HG03103 (cell line): ENCODE results near the gene ADRA2B.

ENCODE experiments used
- ATAC-seq: cut with Tn5 transposase; IDR thresholded peaks from one replicate; pipeline ENCODE4 v1.9.1; 2021; ENCODE audit warnings: low read depth; ENCODE audit not compliant: unreplicated experiment

The ADRA2B gene

GRCh38 chr2:96119389-96119751 is 3.0 kb upstream of the ADRA2B start:
- no peak for ATAC-seq

DNA sequence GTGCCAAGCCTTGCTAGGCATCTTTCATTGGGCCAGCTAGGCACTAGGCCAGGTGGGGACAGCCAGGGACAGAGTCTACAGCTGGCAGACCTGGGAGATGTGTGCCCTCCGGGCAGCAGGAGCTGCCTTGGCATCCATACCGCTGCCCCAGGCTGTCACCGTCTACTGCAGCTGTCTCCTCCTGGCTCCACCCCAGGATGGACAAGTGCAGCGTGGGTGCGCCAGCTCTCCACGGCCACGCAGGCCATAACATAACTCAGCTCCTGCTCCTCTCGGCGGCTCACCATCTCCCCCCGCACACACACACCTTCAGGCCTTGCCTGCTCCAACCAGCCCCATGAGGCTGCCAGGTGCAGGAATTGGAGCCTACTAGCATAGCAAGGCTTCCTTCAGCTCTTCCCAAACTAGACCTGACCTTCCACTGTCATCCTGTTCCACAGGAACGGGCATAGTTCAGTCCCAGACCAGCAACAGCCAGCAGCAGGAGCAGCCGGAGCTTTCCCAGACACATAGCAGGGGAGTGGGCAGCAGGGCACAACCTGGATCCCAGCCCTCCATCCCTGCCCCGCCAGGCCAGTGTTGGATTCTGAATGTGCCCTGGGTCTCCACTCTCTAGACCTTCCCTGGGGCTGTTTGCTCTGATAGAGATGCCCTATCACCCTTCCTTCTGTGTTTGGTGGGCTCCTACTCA is 2.5 kb upstream of the ADRA2B start:
- no peak for ATAC-seq

DNA sequence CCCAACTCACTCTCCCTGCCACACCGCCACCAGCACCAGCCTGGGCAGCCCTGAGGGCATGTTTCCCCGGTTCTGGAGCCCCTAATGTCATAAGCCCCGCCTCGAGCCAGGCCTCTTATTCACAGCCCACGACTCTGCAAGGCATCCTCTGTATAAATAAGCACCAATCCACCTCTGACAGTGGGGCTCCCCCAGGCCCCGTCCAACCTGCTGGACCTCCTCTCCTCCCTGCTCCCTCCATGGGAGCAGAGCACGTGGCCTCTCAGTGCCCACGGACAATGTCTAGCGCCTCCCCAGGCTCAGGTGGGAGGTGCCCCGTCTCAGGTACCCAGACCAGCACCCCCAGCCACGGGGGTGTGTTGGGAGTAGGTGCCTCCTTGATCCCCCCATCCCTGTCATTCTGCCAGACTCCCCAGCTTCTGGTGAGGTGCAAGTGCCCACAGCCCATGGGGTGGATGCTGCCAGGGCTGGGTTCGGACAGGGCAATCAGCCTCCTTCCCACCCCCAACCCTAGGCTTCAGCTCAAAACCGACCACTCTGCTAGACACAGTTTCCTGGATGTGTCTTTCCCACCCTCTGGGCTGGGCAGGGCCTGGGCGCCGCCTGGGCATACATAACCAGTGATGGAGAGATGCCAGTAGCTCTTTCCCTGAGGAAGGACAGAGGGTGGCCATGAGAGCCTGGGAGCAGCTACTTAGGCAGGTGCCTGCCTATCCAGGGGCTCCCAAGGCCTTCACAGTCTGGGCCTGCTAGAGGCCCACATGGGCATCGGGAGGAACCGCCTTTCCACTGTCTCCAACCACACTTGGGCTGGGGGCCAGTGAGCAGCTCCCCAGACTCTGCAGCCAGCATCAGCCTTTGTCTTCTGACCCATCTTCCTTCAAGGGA is 1.6 kb upstream of the ADRA2B start:
- no peak for ATAC-seq

DNA sequence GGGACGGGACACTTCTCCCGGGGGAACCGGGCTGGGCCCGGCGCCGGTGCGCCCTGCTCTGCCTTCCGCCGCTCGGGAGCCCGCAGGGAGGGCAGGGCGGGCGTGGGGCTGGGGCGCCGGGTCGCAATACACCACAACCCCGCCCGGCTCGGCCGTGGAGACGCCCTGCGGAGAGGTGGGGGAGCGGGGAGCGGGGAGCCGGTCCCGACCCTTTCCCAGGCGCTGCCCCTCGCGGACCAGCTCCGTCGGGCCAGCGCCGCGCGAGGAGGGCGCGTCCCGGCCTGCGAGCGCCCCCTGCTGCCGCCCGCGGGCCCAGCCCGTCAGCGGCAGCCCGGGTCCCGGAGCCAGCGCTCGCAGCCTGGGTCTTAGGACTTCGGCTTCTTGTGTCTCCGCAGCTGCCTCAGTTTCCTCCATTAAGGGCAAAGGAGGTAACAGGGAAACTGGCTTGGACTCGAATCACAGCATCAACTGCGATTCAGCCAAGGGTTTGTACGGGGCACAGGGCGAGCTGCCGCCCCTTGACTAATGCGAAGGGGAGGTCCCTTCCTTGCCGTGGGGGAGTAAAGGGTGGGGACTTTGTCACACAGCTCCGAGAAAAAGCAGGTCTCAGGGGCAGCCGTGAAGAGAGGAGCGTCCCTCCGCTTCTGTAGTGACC is 635 bp upstream of the ADRA2B start:
- ATAC-seq: peak; percentile 47

GRCh38 chr2:96115631-96116423 is 544 bp downstream of the ADRA2B start:
- ATAC-seq: no peak

DNA sequence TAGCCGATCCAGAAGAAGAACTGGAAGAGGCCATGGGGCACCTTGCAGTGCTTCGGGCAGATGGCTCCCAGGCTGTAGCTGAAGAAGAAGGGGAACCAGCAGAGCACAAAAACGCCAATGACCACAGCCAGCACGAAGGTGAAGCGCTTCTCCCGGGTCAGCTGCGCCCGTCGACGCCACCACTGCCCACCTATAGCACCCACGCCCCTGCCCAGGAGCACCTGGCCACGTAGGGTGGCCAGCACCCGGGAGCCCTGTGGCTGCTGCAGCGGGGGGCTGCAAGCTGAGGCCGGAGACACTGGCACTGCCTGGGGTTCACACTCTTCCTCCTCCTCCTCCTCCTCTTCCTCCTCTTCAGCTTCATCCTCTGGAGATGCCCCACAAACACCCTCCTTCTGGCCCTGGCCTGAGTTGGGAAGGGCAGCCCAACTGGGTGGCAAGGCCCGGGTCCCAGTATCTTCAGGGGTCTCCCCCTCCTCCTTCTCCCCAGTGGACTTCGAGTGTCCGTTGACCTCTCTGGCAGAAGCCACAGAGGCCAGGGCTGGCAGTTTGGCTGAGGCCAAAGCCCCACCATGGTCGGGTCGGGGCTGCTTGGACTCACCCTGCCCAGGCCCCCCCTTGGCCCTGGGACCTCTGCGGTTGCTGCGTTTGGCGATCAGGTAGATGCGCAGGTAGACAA is 1.3 kb downstream of the ADRA2B start:
- ATAC-seq: no peak

DNA sequence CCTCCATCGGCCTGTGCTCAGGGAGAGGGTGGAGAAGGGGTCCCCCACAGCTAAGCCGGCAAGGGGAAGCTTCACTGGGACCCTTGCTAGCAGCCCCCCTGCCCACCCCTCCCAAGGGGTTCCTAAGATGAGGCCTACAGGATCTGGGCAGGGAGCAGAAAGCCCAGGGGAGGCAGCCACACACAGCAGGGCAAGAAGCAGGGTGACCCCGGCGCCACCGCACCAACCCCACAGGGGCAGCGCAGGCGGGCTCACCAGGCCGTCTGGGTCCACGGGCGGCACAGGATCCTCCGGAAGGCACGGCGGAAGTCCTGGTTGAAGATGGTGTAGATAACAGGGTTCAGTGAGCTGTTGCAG is 1.8 kb downstream of the ADRA2B start:
- no peak for ATAC-seq

DNA sequence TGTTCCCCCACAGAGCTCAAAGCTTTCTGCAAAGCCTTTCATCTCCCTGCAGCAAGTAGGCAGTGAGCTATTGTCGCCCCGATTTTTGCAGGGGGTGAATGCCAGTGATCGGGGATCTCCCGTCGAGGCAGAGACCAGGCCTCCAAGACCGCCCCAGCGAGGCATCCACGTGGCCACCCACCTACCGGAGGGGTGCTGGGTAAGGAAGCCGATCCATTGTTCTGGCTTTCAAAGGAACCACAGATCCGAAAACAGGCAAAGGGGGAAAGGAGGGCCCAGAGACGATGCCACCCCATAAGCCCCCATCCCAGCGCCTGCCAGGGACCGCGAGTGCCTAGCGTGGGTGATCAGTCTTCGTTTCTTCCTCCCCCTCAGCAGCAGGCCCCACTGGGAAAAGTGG is 2.4 kb downstream of the ADRA2B start:
- no peak for ATAC-seq

- no peak for ATAC-seq
These were observed 3.0 kb downstream of the ADRA2B start for GRCh38 chr2:96113367-96113677.

- no peak for ATAC-seq
These were observed 3.6 kb downstream of the ADRA2B start for GRCh38 chr2:96112501-96113366.

- no peak for ATAC-seq
These were observed 4.4 kb downstream of the ADRA2B start for GRCh38 chr2:96111823-96112500.

DNA sequence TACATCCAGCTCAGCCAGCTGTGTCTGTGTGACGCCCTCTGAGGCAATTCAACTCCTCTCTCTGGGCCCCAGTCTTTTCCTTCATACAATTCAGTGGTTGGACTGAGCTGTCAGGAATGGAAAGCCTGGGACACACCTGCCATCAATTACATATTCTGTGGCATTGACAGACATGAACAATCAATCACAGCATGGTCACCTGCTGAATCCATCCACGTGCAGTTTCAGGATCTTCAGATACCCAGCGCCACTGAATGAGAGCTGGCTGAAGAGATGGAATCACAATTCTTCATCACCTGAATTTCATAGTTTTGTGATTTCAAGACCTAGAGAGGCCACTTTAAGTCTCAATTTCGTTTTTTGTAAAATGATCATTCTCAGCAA is 5.1 kb downstream of the ADRA2B start:
- ATAC-seq: no peak

GRCh38 chr2:96110621-96111256 is 5.6 kb downstream of the ADRA2B start:
- no peak for ATAC-seq

DNA sequence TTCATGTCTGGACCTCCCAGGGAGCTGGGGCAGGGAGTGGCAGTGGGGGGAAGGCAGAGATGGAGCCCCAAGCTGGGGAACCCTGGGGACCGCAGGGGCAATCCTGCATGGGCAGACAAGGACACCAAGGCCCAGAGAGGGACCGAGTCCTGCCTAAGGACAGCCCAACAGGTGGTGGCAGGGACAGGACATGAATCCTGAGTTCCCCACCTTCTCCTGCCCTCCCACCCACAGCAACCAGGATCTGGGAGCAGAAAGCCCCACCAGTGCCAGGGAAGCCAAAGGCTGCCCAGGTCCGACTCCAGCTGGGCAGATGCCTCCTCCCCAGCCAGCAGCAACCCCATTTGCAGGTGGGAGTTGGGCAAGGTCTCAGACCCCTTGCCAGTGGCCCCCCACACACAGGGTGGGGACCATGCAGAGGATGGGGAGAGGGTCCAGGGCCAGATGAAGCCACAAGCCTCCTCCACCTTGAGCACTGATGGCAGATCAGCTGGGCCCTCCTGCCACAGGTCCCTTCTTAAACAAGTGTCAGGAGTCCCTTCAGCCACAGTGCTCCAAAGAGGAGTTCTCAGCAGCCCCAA is 6.3 kb downstream of the ADRA2B start:
- ATAC-seq: no peak

DNA sequence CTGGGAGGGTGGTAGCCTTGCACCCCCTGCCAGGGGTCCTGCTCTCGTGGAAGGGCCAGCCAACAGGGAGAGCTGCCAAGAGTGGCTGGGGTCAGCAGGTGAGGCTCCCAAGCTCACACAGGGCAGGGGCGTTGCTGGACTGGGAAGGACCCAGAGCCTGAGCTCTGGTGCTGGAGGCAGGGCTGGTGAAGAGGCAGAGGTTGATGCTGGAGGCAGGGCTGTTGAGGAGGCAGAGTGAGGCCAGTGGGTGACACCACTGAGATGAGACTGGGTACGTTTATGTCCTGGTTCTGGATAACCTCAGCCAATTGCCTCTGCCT is 7.0 kb downstream of the ADRA2B start:
- ATAC-seq: no peak

- no peak for ATAC-seq
These were observed 7.6 kb downstream of the ADRA2B start for GRCh38 chr2:96108541-96109360.

DNA sequence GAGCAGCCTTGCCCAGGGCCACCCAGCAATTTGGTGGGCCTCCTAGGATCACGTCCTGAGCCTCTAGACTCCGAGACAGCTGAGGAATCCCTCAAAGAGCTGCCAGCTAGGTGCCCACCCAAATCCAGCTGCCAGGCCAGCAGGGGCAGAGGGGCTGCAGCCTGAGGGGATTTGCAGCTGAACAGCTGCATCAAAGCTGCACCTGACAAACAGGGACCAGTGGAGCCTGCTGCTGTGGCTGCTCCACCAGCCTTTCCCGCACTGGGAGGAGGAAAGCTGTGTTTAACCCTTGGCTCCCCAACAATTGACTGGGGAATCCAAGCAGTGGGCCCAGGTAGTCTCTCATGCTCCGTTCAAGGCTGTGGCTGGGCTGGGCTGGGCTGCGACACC is 8.2 kb downstream of the ADRA2B start:
- no peak for ATAC-seq

DNA sequence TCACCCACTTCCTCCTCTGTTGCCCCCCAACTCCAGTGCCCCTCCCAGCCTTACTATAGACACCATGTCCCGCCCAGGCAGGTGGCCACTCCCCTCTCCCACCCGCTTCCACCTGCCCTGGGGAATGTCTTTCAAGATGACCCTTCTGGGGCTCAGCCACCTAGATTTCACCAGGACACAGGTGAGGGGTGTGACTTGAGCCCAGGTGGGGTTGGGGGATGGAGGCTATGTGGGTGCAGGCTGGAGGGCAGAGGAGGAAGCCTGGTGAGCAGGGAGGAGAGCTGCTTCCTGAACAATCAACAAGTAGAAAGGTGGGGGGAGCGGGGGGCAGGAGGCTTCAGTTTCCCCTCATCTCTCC is 8.7 kb downstream of the ADRA2B start:
- ATAC-seq: no peak
